ENCODE data around the gene HLA-DMB.
"Not testable (repeated sequence)": the region's sequence is repeated elsewhere in the genome, so short reads cannot be mapped to it uniquely, and the experiment has no call there.

HLA-DMB gene

DNA sequence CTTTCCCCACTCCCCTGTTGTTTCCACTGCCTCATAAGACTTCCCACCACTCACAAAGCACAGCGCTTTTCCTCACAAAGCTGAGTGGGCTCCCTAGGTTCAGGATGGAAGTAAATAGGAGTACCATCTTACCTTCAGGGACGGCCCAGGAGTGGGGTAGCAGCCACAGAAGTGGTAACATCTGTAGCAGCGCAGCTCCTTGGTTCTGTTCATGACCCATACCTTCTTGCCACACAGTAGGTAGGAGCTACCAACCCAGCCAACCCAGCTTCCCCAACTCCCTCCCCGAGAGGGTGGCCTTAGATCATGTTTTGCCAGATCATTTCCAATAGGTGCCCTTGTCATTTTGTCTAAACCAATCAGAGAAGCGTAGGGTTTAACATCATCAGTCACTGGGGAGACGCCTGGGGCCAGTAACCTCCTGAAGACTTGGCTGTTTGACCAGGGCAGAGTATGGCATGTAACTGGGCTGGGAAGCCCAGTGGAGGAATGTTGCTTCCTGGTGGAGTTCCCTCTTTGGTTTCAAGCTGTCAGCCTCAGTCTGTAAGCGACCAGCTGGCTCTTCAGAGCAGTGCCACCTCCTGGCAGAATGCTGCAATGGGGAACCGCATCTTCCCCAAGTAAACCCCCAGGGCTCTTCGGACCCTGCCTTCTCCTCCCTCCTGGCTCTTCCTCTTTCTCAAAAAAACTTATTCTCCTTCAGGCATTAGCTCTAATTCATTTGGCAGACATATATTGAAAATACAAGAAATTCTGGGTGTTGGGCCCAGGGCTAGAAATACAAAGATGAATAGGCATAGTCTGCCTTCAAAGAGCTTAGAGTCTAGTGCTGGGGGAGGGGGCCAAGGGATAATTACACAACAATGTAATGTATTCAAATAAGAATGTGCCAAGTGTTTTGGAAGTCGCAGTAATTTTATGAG is 12.2 kb upstream of the HLA-DMB start, which contains the start of gene HLA-DMA:
HLA-DMA (minus strand) TSS at position 281 of the 923 bp plus-strand sequence; CDS start at position 220, 61 bp downstream.
- DNase-seq (ENCODE audit: extremely low read depth in 1 of 2, low read depth in 1 of 2) = no peak

DNA sequence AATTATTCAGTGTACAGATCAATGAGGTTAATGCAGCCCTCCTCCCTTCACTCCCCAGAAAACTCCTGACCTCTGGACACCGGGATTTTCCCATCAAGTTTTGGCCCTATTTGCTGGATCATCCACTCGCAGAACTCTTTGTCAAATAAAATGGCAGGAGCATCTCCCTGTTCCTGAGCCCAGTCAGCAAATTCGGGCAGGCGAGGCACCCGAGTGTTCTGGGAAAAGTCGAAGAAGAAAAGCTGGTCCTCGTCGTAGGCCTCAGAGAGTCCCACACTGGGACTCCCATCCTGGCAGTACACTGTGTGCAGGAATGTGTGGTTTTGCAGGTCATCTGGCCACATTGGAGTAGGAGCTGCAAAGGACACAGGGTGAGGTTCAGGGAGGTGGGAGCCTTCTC is 9.6 kb upstream of the HLA-DMB start:
- no peak for DNase-seq (ENCODE audit: extremely low read depth in 1 of 2, low read depth in 1 of 2)

DNA sequence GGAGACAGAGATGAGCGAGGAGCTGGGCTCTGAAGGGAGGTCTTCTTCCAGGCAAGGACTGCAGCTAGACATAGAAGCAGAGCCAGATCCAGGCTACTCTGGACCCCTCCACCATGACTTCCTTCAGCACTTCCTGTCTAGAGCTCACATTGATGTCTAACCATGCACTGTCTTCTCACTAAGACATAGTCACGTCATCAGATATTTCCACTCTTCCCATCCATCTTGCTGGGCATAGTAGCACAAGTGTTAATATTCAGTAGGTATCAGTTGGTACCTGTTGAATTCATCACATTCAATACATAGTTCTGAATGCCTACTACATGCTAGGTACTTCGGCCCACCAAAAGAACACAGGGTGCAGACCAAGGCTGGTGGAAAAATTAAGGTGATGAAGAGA is 9.2 kb upstream of the HLA-DMB start:
- DNase-seq (ENCODE audit: extremely low read depth in 1 of 2, low read depth in 1 of 2) = no peak

DNA sequence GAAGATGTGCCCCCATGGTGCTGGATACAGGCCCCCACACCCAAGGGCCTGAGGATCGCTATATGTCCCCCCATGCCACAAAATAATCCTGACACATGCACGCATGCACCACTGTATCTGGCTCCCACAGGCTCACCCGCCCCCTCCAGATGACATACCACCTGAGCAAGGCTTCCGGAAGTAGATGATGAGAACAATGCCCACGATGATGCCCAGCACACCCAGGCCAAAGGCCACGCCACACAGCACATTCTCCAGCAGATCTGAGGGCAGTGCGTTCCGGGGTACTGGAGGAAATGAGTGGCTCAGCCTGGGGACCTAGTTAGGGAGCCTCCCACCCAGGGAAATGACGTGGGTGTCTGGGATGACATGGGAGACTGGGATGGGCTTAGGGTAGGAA is 8.3 kb upstream of the HLA-DMB start:
- no peak for DNase-seq (ENCODE audit: extremely low read depth in 1 of 2, low read depth in 1 of 2)

DNA sequence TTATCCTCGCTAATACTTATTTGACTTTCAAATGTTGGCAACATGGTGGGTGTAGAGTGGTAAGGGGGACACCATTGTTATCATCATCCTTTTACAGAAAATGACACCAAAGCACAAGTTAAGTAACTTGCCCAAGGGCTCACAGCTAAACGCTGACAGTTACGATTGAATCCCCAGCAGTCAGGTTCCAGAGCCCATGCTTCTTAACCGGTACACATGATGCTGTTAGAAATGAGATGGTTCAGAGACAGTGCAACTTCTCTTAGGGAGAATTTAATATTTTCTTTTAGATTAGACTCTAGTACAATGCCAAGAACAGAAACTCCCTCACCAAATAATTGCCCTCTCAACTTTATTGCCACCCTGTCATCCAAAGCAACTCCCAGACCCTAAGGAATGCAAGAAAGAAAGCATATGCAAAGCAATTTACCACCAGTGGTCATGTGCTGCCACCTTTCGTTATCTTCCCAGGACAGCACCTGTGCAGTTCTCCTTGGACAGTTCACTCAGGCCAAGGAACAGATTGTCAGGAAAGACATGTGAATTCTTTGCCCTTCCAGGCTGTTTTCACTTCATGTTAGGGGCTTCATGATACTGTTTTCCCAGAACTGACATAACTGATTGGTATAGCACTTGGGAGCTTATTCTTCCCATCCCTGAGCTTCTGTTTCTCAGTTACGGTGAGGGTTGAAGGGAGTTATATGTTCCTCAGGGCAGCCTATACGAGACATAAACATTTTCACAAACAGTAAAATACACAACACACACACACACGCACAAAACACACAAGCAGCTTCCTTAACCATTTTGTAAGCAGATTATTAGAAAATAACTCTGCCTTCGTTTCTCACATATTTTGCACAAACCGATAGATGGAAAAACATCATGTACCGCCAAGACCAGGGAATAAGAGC is 7.0 kb upstream of the HLA-DMB start:
- DNase-seq (ENCODE audit: extremely low read depth in 1 of 2, low read depth in 1 of 2) = no peak

DNA sequence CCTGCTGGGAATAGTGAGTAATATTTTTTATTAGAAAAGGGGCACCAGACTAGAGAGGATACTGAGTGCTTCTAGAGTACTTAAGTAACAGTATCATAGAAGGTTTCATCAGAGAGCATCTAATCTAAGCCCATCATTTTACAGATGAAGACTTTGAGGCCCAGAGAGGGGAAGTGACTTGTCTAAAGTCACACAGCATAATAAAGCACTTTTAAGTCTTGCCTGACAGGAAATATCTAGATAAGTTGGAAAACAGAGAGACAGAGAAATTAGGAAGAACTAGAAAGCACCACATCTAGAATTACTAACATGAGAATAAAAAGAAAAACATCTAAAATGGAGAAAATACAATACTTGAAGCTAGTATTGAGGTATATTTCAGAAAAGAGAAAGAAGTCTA is 6.1 kb upstream of the HLA-DMB start:
- DNase-seq (ENCODE audit: extremely low read depth in 1 of 2, low read depth in 1 of 2) = no peak

DNA sequence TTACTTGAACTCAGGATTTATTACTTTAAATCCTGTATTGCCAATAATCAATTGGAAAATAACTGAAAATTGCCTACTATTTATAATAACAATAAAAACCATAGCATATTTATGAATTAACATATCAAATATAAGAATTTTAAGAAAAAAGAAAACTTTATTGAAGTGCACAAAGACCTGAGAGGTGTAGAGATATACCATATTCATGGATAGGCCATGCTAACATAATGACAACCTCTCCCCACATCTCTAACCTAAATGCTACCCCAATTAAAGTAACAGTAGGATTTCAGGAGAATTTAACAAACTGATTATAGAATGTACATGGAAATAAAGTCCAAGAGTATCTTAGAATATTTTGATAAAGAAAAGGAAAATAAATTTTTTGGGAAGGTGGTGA is 5.1 kb upstream of the HLA-DMB start:
- no peak for DNase-seq (ENCODE audit: extremely low read depth in 1 of 2, low read depth in 1 of 2)

DNA sequence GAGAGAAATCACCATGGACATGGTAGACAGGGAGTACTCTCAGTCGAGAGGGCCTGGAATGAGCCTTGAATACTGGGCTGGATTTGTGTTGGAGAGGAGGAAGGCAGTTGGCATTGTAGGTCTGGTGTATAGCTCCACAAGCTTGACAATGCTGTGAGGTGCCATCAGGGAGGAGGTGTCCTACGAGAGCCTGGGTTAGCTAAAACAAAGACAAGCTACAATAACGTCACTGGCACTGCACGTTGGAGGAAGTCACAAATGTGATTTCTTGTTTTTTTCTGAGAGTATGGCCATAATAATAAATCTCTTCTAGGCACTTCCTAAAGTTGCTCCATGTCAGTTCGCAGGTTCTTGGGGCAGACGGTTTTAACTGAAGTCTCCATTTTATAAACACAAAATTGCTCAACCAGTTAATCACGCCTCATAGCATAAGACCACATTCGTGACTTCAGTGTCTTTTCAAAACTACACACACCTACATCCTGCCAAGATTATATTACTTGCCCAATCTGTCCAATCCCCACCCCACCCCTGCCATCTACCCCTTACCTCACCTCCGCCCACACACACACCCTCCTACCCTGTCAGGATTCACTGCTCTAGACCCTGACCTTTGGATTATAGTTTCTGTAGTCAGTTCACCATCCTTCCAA is 4.4 kb upstream of the HLA-DMB start:
- DNase-seq (ENCODE audit: extremely low read depth in 1 of 2, low read depth in 1 of 2) = no peak

DNA sequence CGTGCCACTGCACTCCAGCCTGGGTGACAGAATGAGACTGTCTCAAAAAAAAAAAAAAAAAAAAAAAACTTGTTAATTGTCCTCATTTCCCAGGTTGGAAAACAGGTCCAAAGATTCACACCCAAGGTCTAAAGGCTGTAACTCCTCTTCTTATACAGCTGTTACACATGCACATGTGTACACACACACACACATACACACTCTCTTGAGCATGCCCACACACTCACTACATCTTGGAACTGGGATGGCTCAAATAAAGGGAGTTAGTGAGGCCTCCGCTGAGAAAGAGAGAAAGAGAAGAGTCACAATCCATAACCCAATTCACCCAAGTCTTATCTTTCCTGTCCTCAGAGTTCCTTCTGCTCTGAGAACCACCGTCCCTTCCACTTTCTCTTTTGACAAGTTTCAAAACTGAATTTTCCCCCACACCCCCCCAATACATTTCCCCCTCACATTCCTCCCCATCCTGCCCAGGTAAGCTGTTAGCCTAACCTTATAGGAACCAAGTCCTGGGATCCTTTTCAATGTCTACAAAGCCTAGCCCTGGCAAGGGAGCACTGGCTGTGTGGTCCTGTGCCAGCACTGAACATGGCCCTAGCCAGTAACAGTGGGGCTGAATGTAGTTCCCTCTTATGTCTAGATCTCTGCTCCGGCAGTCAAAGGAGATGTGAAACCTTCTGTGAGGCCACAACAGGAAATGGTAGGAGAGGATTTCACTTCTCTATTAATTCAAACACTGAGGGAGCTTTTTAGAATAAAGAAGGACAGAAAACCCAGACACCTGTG is 3.2 kb upstream of the HLA-DMB start:
- DNase-seq (ENCODE audit: extremely low read depth in 1 of 2, low read depth in 1 of 2) = no peak

DNA sequence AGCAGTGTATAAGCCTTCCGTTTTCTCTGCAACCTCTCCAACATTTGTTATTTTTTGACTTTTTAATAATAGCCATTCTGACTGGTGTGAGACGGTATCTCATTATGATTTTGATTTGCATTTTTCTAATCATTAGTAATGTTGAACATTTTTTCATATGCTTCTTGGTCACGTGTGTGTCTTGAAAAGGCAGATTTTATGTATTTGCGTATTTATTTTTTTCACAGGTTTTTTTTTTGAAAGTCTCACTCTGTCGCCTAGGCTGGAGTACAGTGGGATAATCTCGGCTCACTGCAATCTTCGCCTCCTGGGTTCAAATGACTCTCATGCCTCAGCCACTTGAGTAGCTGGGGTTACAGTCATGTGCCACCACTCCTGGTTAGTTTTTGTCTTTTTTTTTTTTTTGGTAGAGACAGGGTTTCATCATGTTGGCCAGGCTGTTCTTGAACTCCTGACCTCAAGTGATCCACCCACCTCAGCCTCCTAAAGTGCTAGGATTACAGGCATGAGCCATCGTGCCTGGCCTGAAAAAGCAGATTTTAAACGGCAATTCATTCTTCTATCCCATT is 1.8 kb upstream of the HLA-DMB start:
- not testable (repeated sequence) for DNase-seq (ENCODE audit: extremely low read depth in 1 of 2, low read depth in 1 of 2)

DNA sequence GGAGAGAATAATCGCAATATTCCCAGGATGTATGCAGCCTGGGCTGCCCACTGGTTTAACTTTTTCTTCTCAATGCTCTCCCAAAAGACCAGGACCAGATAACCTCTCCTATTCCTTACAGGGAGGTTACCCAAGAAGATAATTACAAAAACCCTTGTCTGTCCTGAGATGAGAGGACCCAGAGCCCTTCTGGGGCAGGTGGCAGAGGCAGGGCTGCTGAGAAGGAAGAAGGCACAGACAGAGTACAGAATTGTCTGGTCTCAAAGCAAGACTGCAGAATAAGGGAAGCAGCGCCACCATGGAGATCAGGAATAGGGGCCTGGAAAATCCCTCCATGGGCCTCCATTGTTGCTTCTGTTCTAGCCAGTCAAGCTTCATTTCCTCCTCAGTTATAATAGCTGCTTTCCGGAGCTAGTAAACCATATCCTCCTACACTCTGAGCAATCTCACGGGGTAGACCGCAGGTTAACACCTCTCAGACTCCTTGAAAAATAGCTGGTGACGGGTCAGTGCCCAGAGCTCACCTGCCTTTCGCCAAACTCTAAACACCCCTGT is 463 bp upstream of the HLA-DMB start:
- DNase-seq (ENCODE audit: extremely low read depth in 1 of 2, low read depth in 1 of 2) = peak in 1 of 2 donors; percentile 20

DNA sequence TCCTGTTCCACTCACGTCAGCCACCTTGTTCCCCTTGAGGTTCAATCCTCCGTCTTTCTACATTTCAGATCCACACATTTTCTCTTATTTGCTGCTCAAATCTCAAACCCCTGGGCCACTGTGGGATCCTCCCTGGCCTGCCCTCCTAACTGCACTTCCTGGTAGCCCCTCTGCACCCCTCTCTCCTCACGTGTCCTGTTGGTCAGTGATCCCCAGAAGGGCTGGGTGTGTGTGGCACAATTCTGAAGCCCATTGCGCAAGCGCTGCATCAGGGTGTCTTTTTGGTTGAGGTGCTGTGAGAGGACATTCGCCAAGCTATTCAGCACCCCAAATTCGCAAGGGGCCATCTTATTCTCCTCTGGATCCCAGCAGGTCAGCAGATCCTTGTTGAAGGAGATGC is 2.3 kb downstream of the HLA-DMB start:
- no peak for DNase-seq (ENCODE audit: extremely low read depth in 1 of 2, low read depth in 1 of 2)

DNA sequence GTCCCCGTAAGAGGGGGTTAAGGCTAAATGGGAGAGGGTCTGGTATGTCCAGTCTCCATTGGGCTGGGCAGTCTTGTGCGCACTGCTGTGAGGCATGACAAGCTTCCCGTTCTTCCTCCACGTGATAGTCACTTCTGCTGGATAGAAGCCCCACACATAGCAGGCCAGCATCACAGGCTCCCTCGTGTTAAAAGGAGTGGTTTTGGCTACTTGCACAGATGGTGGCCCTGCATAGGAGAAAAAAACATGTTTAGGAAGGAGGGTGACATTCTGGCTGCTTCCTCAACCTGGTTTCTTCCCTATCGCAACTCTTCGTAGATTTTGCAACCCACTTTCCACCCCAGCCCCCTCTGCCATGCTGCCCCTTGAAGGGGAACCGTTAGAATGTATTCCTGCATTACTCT is 3.6 kb downstream of the HLA-DMB start:
- no peak for DNase-seq (ENCODE audit: extremely low read depth in 1 of 2, low read depth in 1 of 2)

DNA sequence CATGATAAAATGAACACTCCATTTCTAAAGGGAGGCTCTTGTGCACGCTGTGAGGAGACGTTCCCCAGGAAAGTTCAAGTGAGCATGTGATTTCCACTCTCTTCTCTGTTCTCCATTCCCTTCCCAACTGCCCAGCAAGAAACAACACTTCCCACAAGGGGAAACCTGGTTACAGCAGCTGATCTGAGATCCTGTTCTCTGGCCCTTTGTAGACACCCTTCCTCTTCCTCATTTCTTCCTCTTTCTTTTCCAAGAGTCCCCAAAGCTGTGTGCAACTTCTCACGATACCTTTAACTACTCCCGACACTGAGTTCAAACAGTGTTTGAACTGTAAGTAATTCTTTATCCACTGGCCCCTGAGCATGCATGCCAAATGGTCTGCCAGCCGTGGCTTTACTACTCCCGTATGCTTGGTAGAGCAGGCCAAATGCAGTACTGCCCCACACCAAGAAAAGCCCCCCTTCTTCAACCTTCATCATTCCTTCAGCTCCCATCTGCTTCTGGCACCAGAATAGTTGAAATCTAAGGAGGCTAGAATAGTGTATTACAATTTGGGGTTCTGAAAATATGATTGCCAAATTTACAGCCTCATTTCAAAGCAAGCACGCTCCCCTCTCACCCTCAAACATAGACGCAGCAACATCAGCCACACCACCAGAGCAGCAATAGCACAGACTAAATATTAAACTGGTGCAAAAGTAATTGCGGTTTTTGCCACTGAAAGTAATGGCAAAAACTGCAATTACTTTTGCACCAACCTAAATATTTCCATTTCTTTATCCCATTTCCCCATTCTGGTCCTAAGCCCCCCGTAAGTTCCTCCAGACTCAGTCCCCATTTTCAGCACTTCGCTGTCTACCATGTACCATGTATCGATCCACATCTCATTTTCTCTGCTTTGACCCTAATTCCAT is 4.3 kb downstream of the HLA-DMB start:
- no peak for DNase-seq (ENCODE audit: extremely low read depth in 1 of 2, low read depth in 1 of 2)

DNA sequence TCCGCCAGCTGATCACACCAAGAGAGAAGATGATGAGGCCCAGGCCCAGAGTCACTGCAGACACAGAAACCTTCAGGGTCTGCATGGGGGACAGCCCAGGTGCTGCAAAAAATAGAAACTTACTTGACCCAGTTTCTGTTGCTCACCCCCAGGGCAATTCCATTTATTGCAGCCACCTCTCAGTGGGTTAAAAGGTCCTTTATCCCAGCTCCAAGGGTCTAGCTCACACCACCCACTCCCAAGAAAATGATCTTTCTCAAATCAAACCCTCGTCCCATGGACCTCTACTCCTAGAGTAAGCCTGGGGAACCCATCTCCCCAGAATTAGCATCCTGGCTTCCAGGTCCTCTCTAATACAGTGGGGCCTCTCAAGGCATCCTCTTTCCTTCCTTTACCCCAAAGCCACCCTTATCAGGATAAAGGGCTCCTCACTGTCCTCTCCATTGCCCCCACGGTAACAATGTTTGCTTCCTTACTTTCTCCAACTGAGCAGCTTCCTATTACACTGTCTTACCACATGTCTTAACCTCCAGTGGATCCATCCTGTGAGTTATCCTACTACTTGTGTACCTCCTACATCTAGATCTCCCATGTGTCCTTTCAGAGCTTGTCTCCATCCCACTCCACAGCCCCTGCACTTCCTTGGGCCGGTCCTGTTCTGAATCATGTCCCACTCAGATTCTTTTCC is 5.1 kb downstream of the HLA-DMB start:
- DNase-seq (ENCODE audit: extremely low read depth in 1 of 2, low read depth in 1 of 2) = no peak

DNA sequence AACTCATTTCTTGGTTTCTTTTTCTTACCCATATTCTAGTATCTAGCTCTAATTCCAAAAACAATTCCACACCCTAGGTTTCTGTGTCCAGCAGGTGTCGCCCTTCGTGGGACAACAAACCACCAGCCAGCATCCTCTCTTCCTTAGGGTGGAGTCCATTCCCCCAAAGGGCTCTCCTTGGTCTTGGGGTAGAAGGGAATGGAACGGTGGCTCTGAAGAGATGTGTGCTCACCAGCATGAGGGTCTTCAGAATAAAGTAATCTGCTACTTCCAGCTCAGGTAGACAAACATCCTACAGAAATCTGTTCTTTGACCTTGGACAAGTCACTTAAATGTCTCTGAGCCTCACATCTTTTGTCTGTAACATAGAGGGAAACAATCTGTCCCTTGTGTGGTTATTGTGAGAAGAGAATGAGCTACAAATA is 7.2 kb downstream of the HLA-DMB start:
- DNase-seq (ENCODE audit: extremely low read depth in 1 of 2, low read depth in 1 of 2) = peak; percentile 43 to 69

DNA sequence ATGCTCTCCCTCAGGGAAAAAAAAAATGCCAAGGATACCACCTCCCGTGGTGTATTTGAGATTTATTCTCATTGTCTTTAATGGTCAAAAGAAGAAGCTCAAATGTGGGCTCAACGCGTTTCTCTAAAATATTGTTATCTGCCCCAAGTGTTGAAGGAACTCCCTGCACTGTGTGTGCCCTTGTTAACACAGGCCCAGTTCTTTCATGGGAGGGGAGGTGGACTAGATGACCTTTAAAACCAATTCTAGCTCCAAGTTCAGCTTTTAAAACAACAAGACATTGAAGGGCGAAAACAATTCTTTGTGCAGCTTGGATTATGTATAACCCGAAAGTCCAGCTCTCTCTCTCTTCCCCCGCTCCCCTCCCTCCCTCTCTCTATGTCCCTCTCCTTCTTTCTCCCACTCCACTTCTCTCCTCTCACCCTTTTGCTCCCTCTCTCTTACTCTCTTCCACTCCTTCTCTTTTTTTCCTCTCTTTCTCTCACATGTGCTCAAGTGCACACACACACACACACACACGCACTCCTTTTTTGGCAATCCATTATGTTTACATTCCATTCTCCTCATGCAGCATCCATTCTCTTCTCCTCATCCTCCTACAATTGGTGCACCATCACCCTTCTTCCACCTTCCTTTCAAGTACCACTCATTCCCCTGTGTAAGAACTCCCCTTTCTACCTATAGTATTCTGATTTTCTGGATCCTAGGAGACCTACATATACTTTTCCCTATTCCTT is 8.5 kb downstream of the HLA-DMB start:
- no peak for DNase-seq (ENCODE audit: extremely low read depth in 1 of 2, low read depth in 1 of 2)

Data from activated CD8-positive, alpha-beta memory T cell treated with anti-CD3 and anti-CD28 coated beads for 1 hour (primary cell).